Type B pancreatic cell (in vitro differentiated cells): ENCODE data around the gene ASPHD1. TPM values are rescaled to one million over a fixed set of nuclear protein-coding genes. Genes with fewer than 3 reads are reported as not detected.
A peak's percentile ranks its signal among the peaks of the same experiment; 100 is the strongest.

Experiments
- DNase-seq: peaks from one replicate; pipeline ENCODE4 v3.0.0; 2021; ENCODE audit warnings: mixed read lengths; ENCODE audit not compliant: unreplicated experiment; ENCODE audit errors: extremely low spot score
- H3K27ac Mint-ChIP-seq: 2 replicates; pipeline ENCODE4 v1.8.0; 2021; ENCODE audit warnings: mild to moderate bottlenecking, mixed read lengths
- H3K27me3 Mint-ChIP-seq: 2 replicates; pipeline ENCODE4 v1.8.0; 2021; ENCODE audit warnings: mixed read lengths
- H3K36me3 Mint-ChIP-seq: 2 replicates; pipeline ENCODE4 v1.8.0; 2021; ENCODE audit warnings: mixed read lengths
- H3K4me1 Mint-ChIP-seq: one replicate; pipeline ENCODE4 v1.8.0; 2021; ENCODE audit warnings: mixed read lengths; ENCODE audit not compliant: unreplicated experiment
- H3K4me3 Mint-ChIP-seq: 2 replicates; pipeline ENCODE4 v1.8.0; 2021; ENCODE audit warnings: mild to moderate bottlenecking, mixed read lengths
- H3K9me3 Mint-ChIP-seq: 2 replicates; pipeline ENCODE4 v1.8.0; 2021; ENCODE audit warnings: mixed read lengths
- total RNA-seq: library from RNA; stranded (reverse); gene quantifications from 2 replicates; pipeline ENCODE4 v1.2.1, GENCODE V29; 2021; ENCODE audit warnings: low replicate concordance
- TF ChIP-seq, protein P1 (sequence below): fragments of 200-600 bp; sonication (generic); conservative IDR thresholded peaks from 2 replicates; pipeline ENCODE4 v1.5.0; 2021; ENCODE audit warnings: antibody characterized with exemption, mild to moderate bottlenecking

The ASPHD1 gene
- total RNA-seq, 1 donor from 2014 or later: 7.8 TPM

DNA sequence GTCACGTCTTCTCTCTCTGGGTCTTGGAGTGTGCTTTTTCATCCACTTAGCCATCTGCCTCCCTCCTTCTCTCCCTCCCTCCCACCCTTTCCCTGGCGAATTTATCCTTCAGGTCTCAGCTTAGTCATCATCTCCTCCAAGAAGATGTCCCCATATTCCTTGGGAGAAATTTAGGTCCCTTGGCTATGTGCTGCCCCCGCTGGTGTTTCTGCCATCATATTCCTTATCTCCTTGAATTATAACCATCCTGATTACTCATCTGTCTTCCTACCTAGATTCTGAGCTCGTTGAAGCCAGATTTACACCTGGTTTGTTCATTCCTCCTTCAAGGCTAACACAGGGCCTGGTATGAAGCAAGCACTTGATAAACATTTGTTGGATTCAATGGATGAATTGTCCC, 5.9 kb upstream of the ASPHD1 start:
- TF ChIP-seq, protein P1, sequence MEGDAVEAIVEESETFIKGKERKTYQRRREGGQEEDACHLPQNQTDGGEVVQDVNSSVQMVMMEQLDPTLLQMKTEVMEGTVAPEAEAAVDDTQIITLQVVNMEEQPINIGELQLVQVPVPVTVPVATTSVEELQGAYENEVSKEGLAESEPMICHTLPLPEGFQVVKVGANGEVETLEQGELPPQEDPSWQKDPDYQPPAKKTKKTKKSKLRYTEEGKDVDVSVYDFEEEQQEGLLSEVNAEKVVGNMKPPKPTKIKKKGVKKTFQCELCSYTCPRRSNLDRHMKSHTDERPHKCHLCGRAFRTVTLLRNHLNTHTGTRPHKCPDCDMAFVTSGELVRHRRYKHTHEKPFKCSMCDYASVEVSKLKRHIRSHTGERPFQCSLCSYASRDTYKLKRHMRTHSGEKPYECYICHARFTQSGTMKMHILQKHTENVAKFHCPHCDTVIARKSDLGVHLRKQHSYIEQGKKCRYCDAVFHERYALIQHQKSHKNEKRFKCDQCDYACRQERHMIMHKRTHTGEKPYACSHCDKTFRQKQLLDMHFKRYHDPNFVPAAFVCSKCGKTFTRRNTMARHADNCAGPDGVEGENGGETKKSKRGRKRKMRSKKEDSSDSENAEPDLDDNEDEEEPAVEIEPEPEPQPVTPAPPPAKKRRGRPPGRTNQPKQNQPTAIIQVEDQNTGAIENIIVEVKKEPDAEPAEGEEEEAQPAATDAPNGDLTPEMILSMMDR: no peak
- H3K27me3 Mint-ChIP-seq: peaks cover 24% of the 10 kb centered on the region
- H3K4me3 Mint-ChIP-seq: no peak overlapping the region
- DNase-seq: no peak
- H3K27ac Mint-ChIP-seq: no peak overlapping the region
- H3K9me3 Mint-ChIP-seq: no peaks in the 10 kb centered on the region
- H3K4me1 Mint-ChIP-seq: peaks cover 6% of the 10 kb centered on the region
- no peaks in the 10 kb centered on the region for H3K36me3 Mint-ChIP-seq

DNA sequence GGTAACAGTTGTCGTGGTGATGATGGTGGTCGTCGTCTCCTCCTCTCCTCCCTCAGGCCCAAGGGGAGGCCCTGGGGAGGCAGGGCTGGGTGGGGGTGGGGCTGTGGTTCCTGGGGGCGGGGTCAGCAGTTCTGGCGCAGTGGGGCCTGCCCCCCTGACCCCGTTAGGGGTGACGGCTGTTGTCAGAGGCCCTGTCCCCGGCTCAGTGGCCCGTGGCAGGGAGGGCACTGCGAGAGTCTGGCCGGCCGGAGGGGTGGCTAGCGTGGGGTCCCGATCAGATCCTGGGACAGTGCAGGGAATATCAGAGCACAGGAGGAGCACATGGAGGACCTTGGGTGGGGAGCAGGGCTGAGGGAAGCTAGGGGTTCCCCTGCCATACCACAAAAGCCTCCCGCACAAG, 3.4 kb upstream of the ASPHD1 start:
- Mint-ChIP-seq H3K27ac (no peak overlapping the region), H3K4me3 (no peak overlapping the region), H3K9me3 (no peaks in the 10 kb centered on the region), H3K36me3 (no peaks in the 10 kb centered on the region), H3K4me1 (peaks cover 6% of the 10 kb centered on the region), H3K27me3 (peaks cover 32% of the 10 kb centered on the region)
- no peak for DNase-seq
- TF ChIP-seq, protein P1: no peak

DNA sequence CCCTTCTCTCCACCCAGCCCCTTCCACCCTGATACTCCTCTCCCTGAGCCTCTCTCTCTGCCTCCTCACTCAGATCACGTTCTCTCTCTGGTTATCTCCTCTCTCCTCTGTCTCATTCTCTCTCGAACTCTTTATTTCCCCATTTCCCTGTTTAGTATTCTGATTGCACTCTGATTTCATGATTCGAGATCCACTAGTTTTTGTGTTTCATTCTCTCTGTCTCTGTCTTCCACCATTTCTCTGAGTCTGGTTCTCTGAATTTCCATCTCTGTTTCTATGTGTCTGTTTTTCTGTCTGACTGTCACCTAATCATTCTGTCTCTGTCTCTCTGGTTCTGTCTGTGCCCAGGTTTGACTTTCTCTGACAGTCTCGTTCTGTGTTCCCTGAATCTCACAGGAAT, 3.0 kb upstream of the ASPHD1 start:
- Mint-ChIP-seq H3K4me1 (peaks cover 6% of the 10 kb centered on the region), H3K36me3 (no peaks in the 10 kb centered on the region), H3K27ac (no peak overlapping the region), H3K4me3 (no peak overlapping the region), H3K27me3 (peaks cover 36% of the 10 kb centered on the region), H3K9me3 (no peaks in the 10 kb centered on the region)
- TF ChIP-seq, protein P1: no peak
- no peak for DNase-seq

DNA sequence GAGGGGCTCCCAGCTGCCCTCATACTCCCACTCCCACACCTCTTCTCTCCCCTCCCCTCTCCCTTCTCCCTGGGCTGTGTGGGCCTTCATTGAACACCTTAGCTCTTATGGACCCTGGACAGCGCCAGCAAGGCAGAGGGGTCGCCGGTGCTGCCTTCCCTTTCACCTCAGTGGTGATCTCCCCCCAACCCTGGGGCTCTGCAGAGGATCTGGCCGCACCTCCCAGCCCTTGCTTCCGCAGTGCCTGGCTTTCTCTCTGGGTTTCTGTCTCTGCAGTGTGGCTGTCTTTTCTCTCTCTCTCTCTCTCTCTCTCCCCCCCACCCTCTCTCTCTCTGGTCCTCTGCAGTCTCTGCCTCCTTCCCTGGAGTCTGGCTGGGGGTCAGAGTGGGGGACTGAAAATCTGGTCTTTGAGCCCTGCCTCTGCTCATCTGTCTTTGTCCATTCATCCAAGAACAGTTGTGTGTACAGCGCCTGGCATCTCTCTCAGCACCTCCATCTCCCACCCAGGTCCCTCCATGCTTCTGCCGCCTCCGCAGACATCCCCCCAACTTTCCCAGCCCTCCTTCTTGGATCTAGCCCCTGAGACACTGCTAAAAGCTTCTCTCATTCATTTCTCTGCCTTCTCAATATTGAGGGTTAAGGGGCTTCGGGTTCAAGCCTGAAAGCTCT, 2.0 kb upstream of the ASPHD1 start:
- no peak for DNase-seq
- Mint-ChIP-seq H3K27me3 (peaks cover 36% of the 10 kb centered on the region), H3K4me1 (peaks cover 6% of the 10 kb centered on the region), H3K27ac (no peak overlapping the region), H3K9me3 (no peaks in the 10 kb centered on the region), H3K4me3 (peak overlapping the region; percentile 81), H3K36me3 (no peaks in the 10 kb centered on the region)
- TF ChIP-seq, protein P1: no peak

DNA sequence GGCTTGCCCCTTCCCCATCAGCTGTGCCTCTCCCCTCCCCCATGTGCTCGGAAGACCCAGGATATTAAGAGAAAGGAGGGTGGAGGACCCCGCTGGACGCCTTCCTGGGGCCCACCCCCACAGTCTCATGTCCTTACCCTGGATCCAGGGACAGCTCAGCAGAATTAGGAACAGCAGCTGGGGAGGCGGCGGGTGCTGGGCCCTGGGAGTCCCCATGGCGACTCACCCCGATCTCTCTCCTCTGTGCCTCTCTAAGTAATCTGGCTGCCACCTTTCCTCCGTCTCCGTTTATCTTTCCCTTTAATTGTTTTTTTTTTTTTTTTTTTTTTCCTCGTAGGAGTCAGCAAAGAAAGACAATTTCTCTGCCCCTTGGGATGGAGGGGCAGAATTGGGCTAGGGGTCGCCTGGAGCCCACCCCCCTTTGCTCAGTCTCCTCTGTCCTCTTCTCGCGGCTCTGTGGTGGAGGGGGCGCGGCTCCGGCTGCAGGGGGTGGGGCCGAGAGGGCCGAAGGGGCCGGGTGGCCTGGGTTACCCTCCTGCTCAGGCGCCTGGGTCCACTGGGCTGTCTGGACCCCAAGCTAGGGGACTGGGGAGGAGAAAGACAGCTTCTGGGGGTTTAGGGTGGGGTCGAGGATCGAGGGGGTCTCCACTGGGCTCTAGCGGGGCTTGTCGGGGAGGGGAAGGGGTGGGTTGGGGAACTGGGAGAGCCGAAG, 1.3 kb upstream of the ASPHD1 start:
- H3K36me3 Mint-ChIP-seq: no peaks in the 10 kb centered on the region
- H3K27me3 Mint-ChIP-seq: peaks cover 41% of the 10 kb centered on the region
- TF ChIP-seq, protein P1: no peak
- H3K9me3 Mint-ChIP-seq: no peaks in the 10 kb centered on the region
- no peak for DNase-seq
- peak overlapping the region; percentile 48 for H3K27ac Mint-ChIP-seq
- peaks cover 6% of the 10 kb centered on the region for H3K4me1 Mint-ChIP-seq
- H3K4me3 Mint-ChIP-seq: peak overlapping the region; percentile 81
